Measurements from ENCODE around the gene MARCHF11.

Gene MARCHF11

GRCh38 chr5:16179511-16179935 is at the start of gene MARCHF11:
MARCHF11 (minus strand) TSS chr5:16179791; CDS start chr5:16179575, 216 bp downstream.
- H3K4me3 ChIP-seq (ENCODE audit: low read length in 2 of 2) = peak within 1 kb of the TSS in 1 of 2 donors; percentile 36
- H3K9ac ChIP-seq (ENCODE audit: low read length in 2 of 2) = no peak within 1 kb of the TSS

GRCh38 chr5:16225927-16226326 is 46.3 kb upstream of the MARCHF11 start:
- Histone ChIP-seq H3K36me3 (ENCODE audit: control insufficient read depth in 2 of 2, insufficient read depth in 2 of 2, low read length in 2 of 2) (no peaks in the 10 kb centered on the region), H3K9ac (ENCODE audit: low read length in 2 of 2) (no peak overlapping the region), H3K27me3 (ENCODE audit: control insufficient read depth in 1 of 2, insufficient read depth in 2 of 2, low read length in 2 of 2) (no peaks in the 10 kb centered on the region), H3K9me3 (ENCODE audit: control insufficient read depth in 2 of 2, low read length in 2 of 2) (no peaks in the 10 kb centered on the region), H3K27ac (ENCODE audit: low read length) (no peak overlapping the region), H3K4me3 (ENCODE audit: low read length in 2 of 2) (no peak overlapping the region), H3K4me1 (ENCODE audit: control insufficient read depth, insufficient read depth, low read length) (no peaks in the 10 kb centered on the region)

More at GRCh38 chr5:16179511-16179935, at the start of gene MARCHF11:
- Histone ChIP-seq H3K4me1 (ENCODE audit: control insufficient read depth, insufficient read depth, low read length) (no peaks in the 10 kb centered on the region), H3K27me3 (ENCODE audit: control insufficient read depth in 1 of 2, insufficient read depth in 2 of 2, low read length in 2 of 2) (peaks cover 18 to 42% of the 10 kb centered on the region in 2 donors), H3K9me3 (ENCODE audit: control insufficient read depth in 2 of 2, low read length in 2 of 2) (peaks cover 0 to under 1% of the 10 kb centered on the region in 2 donors), H3K27ac (ENCODE audit: low read length) (no peak within 1 kb of the TSS), H3K36me3 (ENCODE audit: control insufficient read depth in 2 of 2, insufficient read depth in 2 of 2, low read length in 2 of 2) (no peaks in the 10 kb centered on the region)

GRCh38 chr5:16192311-16192710 is 12.7 kb upstream of the MARCHF11 start:
- H3K27ac ChIP-seq (ENCODE audit: low read length) = no peak overlapping the region
- H3K4me3 ChIP-seq (ENCODE audit: low read length in 2 of 2) = no peak overlapping the region
- H3K4me1 ChIP-seq (ENCODE audit: control insufficient read depth, insufficient read depth, low read length) = no peaks in the 10 kb centered on the region
- no peaks in the 10 kb centered on the region for H3K27me3 ChIP-seq (ENCODE audit: control insufficient read depth in 1 of 2, insufficient read depth in 2 of 2, low read length in 2 of 2)
- no peak overlapping the region for H3K9ac ChIP-seq (ENCODE audit: low read length in 2 of 2)
- H3K9me3 ChIP-seq (ENCODE audit: control insufficient read depth in 2 of 2, low read length in 2 of 2) = no peaks in the 10 kb centered on the region
- no peaks in the 10 kb centered on the region for H3K36me3 ChIP-seq (ENCODE audit: control insufficient read depth in 2 of 2, insufficient read depth in 2 of 2, low read length in 2 of 2)

GRCh38 chr5:16180789-16181082 is 1.1 kb upstream of the MARCHF11 start:
- Histone ChIP-seq H3K9me3 (ENCODE audit: control insufficient read depth in 2 of 2, low read length in 2 of 2) (no peaks in the 10 kb centered on the region), H3K27ac (ENCODE audit: low read length) (no peak overlapping the region), H3K4me3 (ENCODE audit: low read length in 2 of 2) (no peak overlapping the region), H3K27me3 (ENCODE audit: control insufficient read depth in 1 of 2, insufficient read depth in 2 of 2, low read length in 2 of 2) (peaks cover 17 to 42% of the 10 kb centered on the region in 2 donors), H3K4me1 (ENCODE audit: control insufficient read depth, insufficient read depth, low read length) (no peaks in the 10 kb centered on the region), H3K36me3 (ENCODE audit: control insufficient read depth in 2 of 2, insufficient read depth in 2 of 2, low read length in 2 of 2) (no peaks in the 10 kb centered on the region), H3K9ac (ENCODE audit: low read length in 2 of 2) (no peak overlapping the region)

GRCh38 chr5:16179936-16180788 is 571 bp upstream of the MARCHF11 start:
- Histone ChIP-seq H3K9ac (ENCODE audit: low read length in 2 of 2) (no peak overlapping the region), H3K4me1 (ENCODE audit: control insufficient read depth, insufficient read depth, low read length) (no peaks in the 10 kb centered on the region), H3K9me3 (ENCODE audit: control insufficient read depth in 2 of 2, low read length in 2 of 2) (no peaks in the 10 kb centered on the region), H3K4me3 (ENCODE audit: low read length in 2 of 2) (no peak overlapping the region), H3K27ac (ENCODE audit: low read length) (no peak overlapping the region), H3K27me3 (ENCODE audit: control insufficient read depth in 1 of 2, insufficient read depth in 2 of 2, low read length in 2 of 2) (peaks cover 17 to 42% of the 10 kb centered on the region in 2 donors), H3K36me3 (ENCODE audit: control insufficient read depth in 2 of 2, insufficient read depth in 2 of 2, low read length in 2 of 2) (no peaks in the 10 kb centered on the region)

GRCh38 chr5:16178745-16179372 is 732 bp downstream of the MARCHF11 start:
- H3K36me3 ChIP-seq (ENCODE audit: control insufficient read depth in 2 of 2, insufficient read depth in 2 of 2, low read length in 2 of 2) = no peaks in the 10 kb centered on the region
- H3K9me3 ChIP-seq (ENCODE audit: control insufficient read depth in 2 of 2, low read length in 2 of 2) = peaks cover 0 to 3% of the 10 kb centered on the region in 2 donors
- peaks cover 21 to 42% of the 10 kb centered on the region in 2 donors for H3K27me3 ChIP-seq (ENCODE audit: control insufficient read depth in 1 of 2, insufficient read depth in 2 of 2, low read length in 2 of 2)
- no peak overlapping the region for H3K27ac ChIP-seq (ENCODE audit: low read length)
- H3K4me3 ChIP-seq (ENCODE audit: low read length in 2 of 2) = peak overlapping the region in 1 of 2 donors; percentile 36
- H3K9ac ChIP-seq (ENCODE audit: low read length in 2 of 2) = no peak overlapping the region
- H3K4me1 ChIP-seq (ENCODE audit: control insufficient read depth, insufficient read depth, low read length) = no peaks in the 10 kb centered on the region

GRCh38 chr5:16169550-16169949 is 10.0 kb downstream of the MARCHF11 start:
- Histone ChIP-seq H3K36me3 (ENCODE audit: control insufficient read depth in 2 of 2, insufficient read depth in 2 of 2, low read length in 2 of 2) (no peaks in the 10 kb centered on the region), H3K4me3 (ENCODE audit: low read length in 2 of 2) (no peak overlapping the region), H3K9ac (ENCODE audit: low read length in 2 of 2) (no peak overlapping the region), H3K27me3 (ENCODE audit: control insufficient read depth in 1 of 2, insufficient read depth in 2 of 2, low read length in 2 of 2) (peaks cover 0 to 3% of the 10 kb centered on the region in 2 donors), H3K9me3 (ENCODE audit: control insufficient read depth in 2 of 2, low read length in 2 of 2) (peaks cover 0 to 3% of the 10 kb centered on the region in 2 donors), H3K4me1 (ENCODE audit: control insufficient read depth, insufficient read depth, low read length) (no peaks in the 10 kb centered on the region), H3K27ac (ENCODE audit: low read length) (no peak overlapping the region)

GRCh38 chr5:16160706-16161105 is 18.9 kb downstream of the MARCHF11 start:
- H3K36me3 ChIP-seq (ENCODE audit: control insufficient read depth in 2 of 2, insufficient read depth in 2 of 2, low read length in 2 of 2) = no peaks in the 10 kb centered on the region

GRCh38 chr5:16159636-16160035 is 20.0 kb downstream of the MARCHF11 start:
- Histone ChIP-seq H3K4me1 (ENCODE audit: control insufficient read depth, insufficient read depth, low read length) (no peaks in the 10 kb centered on the region), H3K27ac (ENCODE audit: low read length) (no peak overlapping the region), H3K9me3 (ENCODE audit: control insufficient read depth in 2 of 2, low read length in 2 of 2) (no peaks in the 10 kb centered on the region), H3K9ac (ENCODE audit: low read length in 2 of 2) (no peak overlapping the region), H3K27me3 (ENCODE audit: control insufficient read depth in 1 of 2, insufficient read depth in 2 of 2, low read length in 2 of 2) (no peaks in the 10 kb centered on the region), H3K4me3 (ENCODE audit: low read length in 2 of 2) (no peak overlapping the region), H3K36me3 (ENCODE audit: control insufficient read depth in 2 of 2, insufficient read depth in 2 of 2, low read length in 2 of 2) (no peaks in the 10 kb centered on the region)

More at GRCh38 chr5:16160706-16161105, 18.9 kb downstream of the MARCHF11 start:
- Histone ChIP-seq H3K27me3 (ENCODE audit: control insufficient read depth in 1 of 2, insufficient read depth in 2 of 2, low read length in 2 of 2) (no peaks in the 10 kb centered on the region), H3K27ac (ENCODE audit: low read length) (no peak overlapping the region), H3K4me1 (ENCODE audit: control insufficient read depth, insufficient read depth, low read length) (no peaks in the 10 kb centered on the region), H3K4me3 (ENCODE audit: low read length in 2 of 2) (no peak overlapping the region), H3K9me3 (ENCODE audit: control insufficient read depth in 2 of 2, low read length in 2 of 2) (no peaks in the 10 kb centered on the region), H3K9ac (ENCODE audit: low read length in 2 of 2) (no peak overlapping the region)

- Histone ChIP-seq H3K27ac (ENCODE audit: low read length) (no peak overlapping the region), H3K36me3 (ENCODE audit: control insufficient read depth in 2 of 2, insufficient read depth in 2 of 2, low read length in 2 of 2) (no peaks in the 10 kb centered on the region), H3K4me1 (ENCODE audit: control insufficient read depth, insufficient read depth, low read length) (no peaks in the 10 kb centered on the region), H3K27me3 (ENCODE audit: control insufficient read depth in 1 of 2, insufficient read depth in 2 of 2, low read length in 2 of 2) (no peaks in the 10 kb centered on the region), H3K9me3 (ENCODE audit: control insufficient read depth in 2 of 2, low read length in 2 of 2) (peaks cover 3 to 4% of the 10 kb centered on the region in 2 donors), H3K4me3 (ENCODE audit: low read length in 2 of 2) (no peak overlapping the region), H3K9ac (ENCODE audit: low read length in 2 of 2) (no peak overlapping the region)
Observed at GRCh38 chr5:16156152-16156551, 23.4 kb downstream of the MARCHF11 start.
